D721Med (cell line): ENCODE results near the gene THSD7B.

Source experiments
- DNase-seq: peaks from one replicate; pipeline ENCODE4 v3.0.0; 2011; ENCODE audit warnings: low spot score; ENCODE audit not compliant: insufficient read length
- FAIRE-seq: peaks from 2 replicates; lab custom pipeline; 2011; peaks lifted over from hg19 to GRCh38; lab: Jason Lieb, UNC
- CTCF ChIP-seq: IDR thresholded peaks from 2 replicates; pipeline ENCODE4 v1.5.1; 2012; ENCODE audit warnings: mild to moderate bottlenecking, control low read depth; ENCODE audit not compliant: insufficient read depth; ENCODE audit errors: missing control alignments

The THSD7B gene, protein sequence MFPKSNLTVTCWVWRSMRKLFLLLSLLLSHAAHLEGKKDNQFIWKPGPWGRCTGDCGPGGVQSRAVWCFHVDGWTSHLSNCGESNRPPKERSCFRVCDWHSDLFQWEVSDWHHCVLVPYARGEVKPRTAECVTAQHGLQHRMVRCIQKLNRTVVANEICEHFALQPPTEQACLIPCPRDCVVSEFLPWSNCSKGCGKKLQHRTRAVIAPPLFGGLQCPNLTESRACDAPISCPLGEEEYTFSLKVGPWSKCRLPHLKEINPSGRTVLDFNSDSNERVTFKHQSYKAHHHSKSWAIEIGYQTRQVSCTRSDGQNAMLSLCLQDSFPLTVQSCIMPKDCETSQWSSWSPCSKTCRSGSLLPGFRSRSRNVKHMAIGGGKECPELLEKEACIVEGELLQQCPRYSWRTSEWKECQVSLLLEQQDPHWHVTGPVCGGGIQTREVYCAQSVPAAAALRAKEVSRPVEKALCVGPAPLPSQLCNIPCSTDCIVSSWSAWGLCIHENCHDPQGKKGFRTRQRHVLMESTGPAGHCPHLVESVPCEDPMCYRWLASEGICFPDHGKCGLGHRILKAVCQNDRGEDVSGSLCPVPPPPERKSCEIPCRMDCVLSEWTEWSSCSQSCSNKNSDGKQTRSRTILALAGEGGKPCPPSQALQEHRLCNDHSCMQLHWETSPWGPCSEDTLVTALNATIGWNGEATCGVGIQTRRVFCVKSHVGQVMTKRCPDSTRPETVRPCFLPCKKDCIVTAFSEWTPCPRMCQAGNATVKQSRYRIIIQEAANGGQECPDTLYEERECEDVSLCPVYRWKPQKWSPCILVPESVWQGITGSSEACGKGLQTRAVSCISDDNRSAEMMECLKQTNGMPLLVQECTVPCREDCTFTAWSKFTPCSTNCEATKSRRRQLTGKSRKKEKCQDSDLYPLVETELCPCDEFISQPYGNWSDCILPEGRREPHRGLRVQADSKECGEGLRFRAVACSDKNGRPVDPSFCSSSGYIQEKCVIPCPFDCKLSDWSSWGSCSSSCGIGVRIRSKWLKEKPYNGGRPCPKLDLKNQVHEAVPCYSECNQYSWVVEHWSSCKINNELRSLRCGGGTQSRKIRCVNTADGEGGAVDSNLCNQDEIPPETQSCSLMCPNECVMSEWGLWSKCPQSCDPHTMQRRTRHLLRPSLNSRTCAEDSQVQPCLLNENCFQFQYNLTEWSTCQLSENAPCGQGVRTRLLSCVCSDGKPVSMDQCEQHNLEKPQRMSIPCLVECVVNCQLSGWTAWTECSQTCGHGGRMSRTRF (N-terminal part only)

DNA sequence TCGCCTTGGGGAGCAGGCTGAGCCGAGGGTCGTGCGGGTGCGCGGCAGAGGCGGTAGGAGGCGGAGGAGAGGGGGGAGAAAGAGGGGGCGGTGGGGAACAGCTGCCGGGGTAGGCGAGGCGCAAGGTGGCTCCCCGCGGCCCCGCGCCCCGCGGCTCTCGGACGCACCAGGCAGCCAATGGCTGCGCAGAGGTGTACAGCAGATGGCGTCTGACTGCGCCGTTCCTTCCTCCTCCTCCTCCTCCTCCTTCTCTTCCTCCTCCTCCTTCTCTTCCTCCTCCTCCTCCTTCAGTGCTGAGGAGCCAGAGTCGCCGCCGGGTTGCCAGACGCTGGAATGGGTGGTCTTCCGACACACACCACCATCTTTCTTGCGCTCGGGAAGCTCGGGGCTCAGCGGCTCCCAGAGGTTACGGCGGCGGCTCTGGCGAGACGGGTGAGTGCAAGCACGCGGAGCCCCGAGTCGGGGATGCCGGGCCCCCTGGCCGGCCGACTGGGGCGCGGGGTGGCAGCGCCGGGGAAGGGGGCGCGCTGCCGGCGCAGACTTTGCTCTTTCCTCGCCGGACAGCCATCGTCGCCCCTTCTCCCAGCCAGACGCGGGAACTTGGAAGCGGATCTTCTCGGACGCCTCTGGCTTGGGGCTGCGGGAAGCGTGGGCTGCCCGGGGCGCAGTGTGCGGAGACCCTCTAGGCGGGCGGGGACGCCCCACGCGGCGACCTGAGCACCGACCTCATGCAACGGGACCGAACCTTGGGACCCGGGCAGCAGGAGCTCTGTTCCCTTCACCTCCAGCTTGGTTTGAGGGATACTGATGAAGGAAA lies at the start of gene THSD7B:
Gene THSD7B (plus strand): TSS at position 290 of the 817 bp plus-strand sequence. CDS start 116,634 bp downstream, outside the sequence.
- FAIRE-seq: no peak
- TF ChIP-seq CTCF: no peak
- peak; percentile 25 for DNase-seq

DNA sequence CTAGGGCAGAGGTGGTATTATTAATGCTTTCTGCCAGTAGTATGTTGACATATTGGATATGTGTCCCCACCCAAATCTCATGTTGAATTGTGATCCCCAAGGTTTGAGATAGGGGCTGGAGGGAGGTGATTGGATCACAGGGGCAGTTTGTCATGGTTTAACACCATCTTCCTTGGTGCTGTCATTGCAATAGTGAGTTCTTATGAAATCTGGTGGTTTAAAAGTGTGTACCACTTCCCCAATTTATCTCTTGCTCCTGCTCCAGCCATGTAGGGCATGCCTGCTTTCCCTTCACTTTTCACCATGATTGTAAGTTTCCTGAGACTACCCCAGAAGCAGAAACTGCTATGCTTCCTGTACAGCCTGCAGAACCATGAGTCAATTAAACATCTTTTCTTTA lies 47.1 kb upstream of the THSD7B start:
- no peak for DNase-seq
- no peak for FAIRE-seq
- TF ChIP-seq CTCF: no peak

DNA sequence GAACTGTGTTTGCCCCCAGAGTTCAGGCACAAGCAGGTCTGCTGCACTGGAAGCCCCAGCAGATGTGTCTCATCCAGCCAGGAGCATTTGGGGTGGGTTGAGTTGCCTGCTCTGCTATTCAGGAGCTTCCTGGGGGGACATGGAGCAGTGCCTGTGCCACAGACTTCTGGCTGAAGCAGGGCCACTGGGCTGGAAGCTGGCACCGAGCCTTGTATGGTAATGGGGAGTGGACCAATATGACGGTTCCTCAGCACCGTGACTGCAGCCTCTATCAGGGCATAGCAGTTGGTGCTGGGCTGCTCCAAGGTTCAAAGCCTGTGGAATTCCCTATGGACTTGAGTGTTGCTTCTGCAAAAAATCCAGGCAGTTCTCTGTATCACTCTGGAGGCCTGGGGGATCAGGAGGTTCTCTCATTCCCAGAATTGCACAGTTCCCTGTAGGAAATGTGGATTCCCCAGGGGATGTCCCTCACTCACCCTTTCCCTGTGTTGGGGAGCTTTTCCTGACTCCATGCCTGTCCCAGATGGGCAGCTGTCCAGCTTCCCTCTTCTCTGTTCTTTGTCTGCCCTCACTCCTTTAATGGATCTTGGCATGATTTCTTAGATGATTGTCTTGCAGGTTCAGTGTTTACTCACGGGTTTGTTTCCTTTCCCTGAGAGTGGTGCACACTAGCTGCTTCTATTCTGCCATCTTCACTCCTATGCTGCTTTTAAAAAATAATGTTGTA lies 37.2 kb upstream of the THSD7B start:
- DNase-seq: no peak
- FAIRE-seq: no peak
- TF ChIP-seq CTCF: no peak

DNA sequence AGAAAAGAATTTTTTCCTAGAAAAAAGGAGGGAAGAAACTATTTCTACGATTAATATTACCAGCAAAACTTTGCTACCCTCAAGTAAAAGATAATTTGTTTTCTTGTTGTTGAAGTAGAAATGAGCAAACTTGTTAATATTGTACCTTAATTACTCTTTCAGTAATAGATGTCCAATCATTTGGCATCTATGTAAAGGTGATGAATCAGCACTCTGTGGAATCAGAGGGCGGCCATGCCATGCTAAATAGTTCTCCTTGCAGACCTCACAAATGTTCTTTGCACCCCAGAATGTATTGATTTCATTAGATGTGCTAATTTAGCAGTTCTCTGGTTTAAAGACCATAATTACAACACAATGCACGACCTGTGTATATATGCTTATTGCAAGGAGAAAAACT lies 29.1 kb upstream of the THSD7B start:
- FAIRE-seq (peak; percentile 32), DNase-seq (no peak)
- no peak for TF ChIP-seq CTCF

DNA sequence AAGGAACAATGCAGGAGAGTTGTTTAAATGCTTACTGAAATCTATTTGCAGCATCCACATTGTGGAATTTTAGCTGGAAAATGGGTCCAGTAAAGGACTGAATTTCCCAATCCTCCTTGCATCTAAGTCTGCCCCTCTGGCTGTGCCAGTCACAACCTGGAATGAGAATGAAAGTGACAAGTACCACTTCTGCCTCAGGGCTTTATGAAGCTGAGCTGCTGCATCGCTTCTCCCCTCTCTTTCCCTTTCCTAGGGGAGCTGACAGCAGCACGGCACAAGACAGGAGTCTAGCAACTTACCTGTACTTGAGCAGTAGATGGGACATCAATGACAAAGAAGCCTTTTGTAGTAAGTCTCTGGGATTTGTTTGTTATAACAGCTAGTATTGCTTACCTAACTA lies 27.3 kb upstream of the THSD7B start:
- no peak for TF ChIP-seq CTCF
- FAIRE-seq: no peak
- no peak for DNase-seq
